K562 (cell line): ENCODE results near the gene HDAC7. TPM values are rescaled to one million over a fixed set of nuclear protein-coding genes. Genes with fewer than 3 reads are reported as not detected.

Source experiments
- BRD9 ChIP-seq: fragments of 450-650 bp; IDR thresholded peaks from 2 replicates; pipeline ENCODE4 v1.6.1; 2018; ENCODE audit warnings: low read depth; ENCODE audit not compliant: partially characterized antibody
- DMBX1 ChIP-seq: fragments of 250-450 bp; sonication (Bioruptor Pico); IDR thresholded peaks from 2 replicates; pipeline ENCODE4 v1.8.0; 2022; ENCODE audit warnings: inconsistent platforms, mild to moderate bottlenecking, moderate library complexity, borderline replicate concordance
- ELF4 ChIP-seq: fragments of 450-650 bp; formaldehyde crosslinking; IDR thresholded peaks from 2 replicates; pipeline ENCODE4 v1.4.0; 2022; ENCODE audit warnings: missing genetic modification characterization
- GATAD2A ChIP-seq: fragments of 450-650 bp; IDR thresholded peaks from 2 replicates; pipeline ENCODE4 v1.6.1; 2017
- LARP7 ChIP-seq: fragments of 450-650 bp; IDR thresholded peaks from 2 replicates; pipeline ENCODE4 v1.6.1; 2016
- MYC ChIP-seq, 2 experiments: fragments of 250-450 bp in 1 of 2; sonication (Bioruptor Pico) in 1 of 2; IDR thresholded peaks; 2 replicates each; pipeline versions ENCODE4 v1.5.1 to v1.6.1; 2012 to 2021; ENCODE audit warnings: low read depth in 2 of 2, borderline replicate concordance in 1 of 2, improper control_type of control experiment in 1 of 2, low read length in 1 of 2, mild to moderate bottlenecking in 1 of 2, moderate library complexity in 1 of 2
- NR4A1 ChIP-seq, 2 experiments: fragments of 250-450 bp in 1 of 2; fragments of 450-650 bp in 1 of 2; sonication (Bioruptor Pico) in 1 of 2; IDR thresholded peaks; 2 replicates each; pipeline versions ENCODE4 v1.4.0 to v1.6.1; 2016 to 2020; ENCODE audit warnings: mild to moderate bottlenecking in 2 of 2, missing compliant biosample characterization in 1 of 2, missing genetic modification characterization in 1 of 2, moderate library complexity in 1 of 2
- RB1 ChIP-seq: fragments of 450-650 bp; IDR thresholded peaks from 2 replicates; pipeline ENCODE4 v1.6.1; 2017; ENCODE audit warnings: low read depth, mild to moderate bottlenecking
- SNRNP70 ChIP-seq: fragments of 200-400 bp; formaldehyde crosslinking; optimal IDR thresholded peaks from 2 replicates; pipeline ENCODE3; 2017; ENCODE audit warnings: low read depth, low read length
- TBP ChIP-seq: optimal IDR thresholded peaks from 2 replicates; pipeline ENCODE3; 2011; ENCODE audit warnings: low read depth, low read length, improper control_type of control experiment
- ZFX ChIP-seq: sonication (generic); formaldehyde crosslinking; IDR thresholded peaks from 2 replicates; pipeline ENCODE4 v1.8.0; 2022; ENCODE audit warnings: mild to moderate bottlenecking, missing genetic modification reagents, moderate library complexity
- polyA plus RNA-seq, 8 experiments: library from polyadenylated mRNA; depleted of rRNA in 4 of 8; stranded (reverse) in 5 of 8; unstranded in 3 of 8; fragments of >200 nt; fragmentation: Nextera tagmentation in 2 of 8; fragmentation: Illumina TruSeq in 1 of 8; extraction: Ambion mirVana in 2 of 8; extraction: Trizol in 1 of 8; gene quantifications; 2 replicates each; pipeline versions ENCODE4 v1.2.1 to v1.2.3, GENCODE V29; 2011 to 2014; ENCODE audit warnings: inconsistent platforms in 1 of 8, missing spikeins in 1 of 8
- total RNA-seq, 7 experiments: library from RNA; depleted of rRNA in 6 of 7; stranded (reverse); fragments of >200 nt in 6 of 7; fragmentation: Illumina TruSeq in 2 of 7; extraction: Trizol in 2 of 7; gene quantifications; 2 replicates each; pipeline versions ENCODE4 v1.2.1 to v1.2.3, GENCODE V29; 2011 to 2021; ENCODE audit warnings: low replicate concordance in 1 of 7
- TF ChIP-seq, protein P1 (sequence below): fragments of 450-650 bp; IDR thresholded peaks from 2 replicates; pipeline ENCODE4 v1.6.1; 2016; ENCODE audit warnings: mild to moderate bottlenecking, moderate library complexity
- TF ChIP-seq, protein P2 (sequence below): IDR thresholded peaks from 2 replicates; pipeline ENCODE4 v1.6.1; 2012; ENCODE audit warnings: low read depth, low read length, improper control_type of control experiment, borderline replicate concordance

HDAC7 gene
- total and polyA plus RNA-seq, 9 of the 15 experiments (the other 6 are each of a cell fraction or from before 2014, with no cell fraction given): 2.5 to 129 (median 31.1) TPM

DNA sequence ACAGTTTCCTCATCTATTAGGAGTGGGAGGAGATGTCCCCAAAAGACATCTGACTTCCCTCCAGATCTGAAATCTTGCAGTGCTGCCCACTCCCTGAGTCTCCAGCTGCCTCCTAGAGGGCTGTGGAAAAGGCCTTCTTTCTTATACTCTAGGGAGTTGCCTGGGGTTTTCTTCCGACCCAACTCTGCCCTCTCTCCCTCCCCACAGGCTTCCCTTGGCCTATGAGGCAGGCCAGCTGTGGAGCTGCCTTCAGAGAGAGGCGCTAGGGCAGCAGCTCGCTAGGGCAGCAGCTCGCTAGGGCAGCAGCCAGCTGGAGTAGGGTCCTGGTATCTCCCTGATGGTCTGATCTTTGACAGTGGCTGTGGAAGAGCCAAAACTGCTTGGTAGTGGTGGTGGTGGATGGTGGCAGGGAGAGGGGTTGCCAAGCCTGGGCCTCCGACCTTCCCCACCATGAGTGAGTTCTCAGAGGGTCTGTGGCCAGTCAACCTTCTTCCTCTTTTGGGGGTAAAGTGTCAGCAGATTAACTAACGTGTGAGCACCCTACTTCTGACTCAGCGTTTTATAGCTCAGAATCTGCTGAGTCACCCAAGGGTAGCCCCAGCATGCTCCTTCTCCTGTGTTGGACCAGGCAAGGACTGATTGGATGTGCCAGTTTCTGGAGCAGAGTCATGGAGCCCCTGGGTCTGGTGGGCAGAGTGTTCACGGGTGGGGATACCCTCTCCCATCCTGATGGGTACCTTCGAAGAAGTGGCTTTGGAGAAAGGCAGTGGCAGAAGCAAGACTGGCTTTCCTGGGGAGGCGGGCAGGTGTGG, 44.4 kb downstream of the HDAC7 start (continued):
- TF ChIP-seq TBP (peak; percentile 62), DMBX1 (CRISPR knock-in tag) (peak; percentile 80), BRD9 (peak; percentile 63), RB1 (peak; percentile 32; the same call in 1 of the 2 replicates), LARP7 (0 out of 2 replicates have a peak, but pooled peaks have one; percentile 20), ZFX (CRISPR knock-in tag) (peak; percentile 14; the same call in 1 of the 2 replicates), MYC (IDR thresholded peaks at IDR 0.05; ENCODE audit: low read depth, low read length) (peak; percentile 64; the same call in 1 of the 2 replicates), MYC (CRISPR knock-in tag; IDR thresholded peaks at IDR 0.05; ENCODE audit: borderline replicate concordance, low read depth) (no peak), SNRNP70 (no peak), ELF4 (CRISPR knock-in tag) (no peak; the same call in 1 of the 2 replicates), GATAD2A (peak; percentile 92), NR4A1 (CRISPR knock-in tag; IDR thresholded peaks at IDR 0.05) (0 out of 2 replicates have a peak, but pooled peaks have one; percentile 21), NR4A1 (tag; IDR thresholded peaks at IDR 0.05) (0 out of 2 replicates have a peak, but pooled peaks have one; percentile 84)
- TF ChIP-seq, protein P1, sequence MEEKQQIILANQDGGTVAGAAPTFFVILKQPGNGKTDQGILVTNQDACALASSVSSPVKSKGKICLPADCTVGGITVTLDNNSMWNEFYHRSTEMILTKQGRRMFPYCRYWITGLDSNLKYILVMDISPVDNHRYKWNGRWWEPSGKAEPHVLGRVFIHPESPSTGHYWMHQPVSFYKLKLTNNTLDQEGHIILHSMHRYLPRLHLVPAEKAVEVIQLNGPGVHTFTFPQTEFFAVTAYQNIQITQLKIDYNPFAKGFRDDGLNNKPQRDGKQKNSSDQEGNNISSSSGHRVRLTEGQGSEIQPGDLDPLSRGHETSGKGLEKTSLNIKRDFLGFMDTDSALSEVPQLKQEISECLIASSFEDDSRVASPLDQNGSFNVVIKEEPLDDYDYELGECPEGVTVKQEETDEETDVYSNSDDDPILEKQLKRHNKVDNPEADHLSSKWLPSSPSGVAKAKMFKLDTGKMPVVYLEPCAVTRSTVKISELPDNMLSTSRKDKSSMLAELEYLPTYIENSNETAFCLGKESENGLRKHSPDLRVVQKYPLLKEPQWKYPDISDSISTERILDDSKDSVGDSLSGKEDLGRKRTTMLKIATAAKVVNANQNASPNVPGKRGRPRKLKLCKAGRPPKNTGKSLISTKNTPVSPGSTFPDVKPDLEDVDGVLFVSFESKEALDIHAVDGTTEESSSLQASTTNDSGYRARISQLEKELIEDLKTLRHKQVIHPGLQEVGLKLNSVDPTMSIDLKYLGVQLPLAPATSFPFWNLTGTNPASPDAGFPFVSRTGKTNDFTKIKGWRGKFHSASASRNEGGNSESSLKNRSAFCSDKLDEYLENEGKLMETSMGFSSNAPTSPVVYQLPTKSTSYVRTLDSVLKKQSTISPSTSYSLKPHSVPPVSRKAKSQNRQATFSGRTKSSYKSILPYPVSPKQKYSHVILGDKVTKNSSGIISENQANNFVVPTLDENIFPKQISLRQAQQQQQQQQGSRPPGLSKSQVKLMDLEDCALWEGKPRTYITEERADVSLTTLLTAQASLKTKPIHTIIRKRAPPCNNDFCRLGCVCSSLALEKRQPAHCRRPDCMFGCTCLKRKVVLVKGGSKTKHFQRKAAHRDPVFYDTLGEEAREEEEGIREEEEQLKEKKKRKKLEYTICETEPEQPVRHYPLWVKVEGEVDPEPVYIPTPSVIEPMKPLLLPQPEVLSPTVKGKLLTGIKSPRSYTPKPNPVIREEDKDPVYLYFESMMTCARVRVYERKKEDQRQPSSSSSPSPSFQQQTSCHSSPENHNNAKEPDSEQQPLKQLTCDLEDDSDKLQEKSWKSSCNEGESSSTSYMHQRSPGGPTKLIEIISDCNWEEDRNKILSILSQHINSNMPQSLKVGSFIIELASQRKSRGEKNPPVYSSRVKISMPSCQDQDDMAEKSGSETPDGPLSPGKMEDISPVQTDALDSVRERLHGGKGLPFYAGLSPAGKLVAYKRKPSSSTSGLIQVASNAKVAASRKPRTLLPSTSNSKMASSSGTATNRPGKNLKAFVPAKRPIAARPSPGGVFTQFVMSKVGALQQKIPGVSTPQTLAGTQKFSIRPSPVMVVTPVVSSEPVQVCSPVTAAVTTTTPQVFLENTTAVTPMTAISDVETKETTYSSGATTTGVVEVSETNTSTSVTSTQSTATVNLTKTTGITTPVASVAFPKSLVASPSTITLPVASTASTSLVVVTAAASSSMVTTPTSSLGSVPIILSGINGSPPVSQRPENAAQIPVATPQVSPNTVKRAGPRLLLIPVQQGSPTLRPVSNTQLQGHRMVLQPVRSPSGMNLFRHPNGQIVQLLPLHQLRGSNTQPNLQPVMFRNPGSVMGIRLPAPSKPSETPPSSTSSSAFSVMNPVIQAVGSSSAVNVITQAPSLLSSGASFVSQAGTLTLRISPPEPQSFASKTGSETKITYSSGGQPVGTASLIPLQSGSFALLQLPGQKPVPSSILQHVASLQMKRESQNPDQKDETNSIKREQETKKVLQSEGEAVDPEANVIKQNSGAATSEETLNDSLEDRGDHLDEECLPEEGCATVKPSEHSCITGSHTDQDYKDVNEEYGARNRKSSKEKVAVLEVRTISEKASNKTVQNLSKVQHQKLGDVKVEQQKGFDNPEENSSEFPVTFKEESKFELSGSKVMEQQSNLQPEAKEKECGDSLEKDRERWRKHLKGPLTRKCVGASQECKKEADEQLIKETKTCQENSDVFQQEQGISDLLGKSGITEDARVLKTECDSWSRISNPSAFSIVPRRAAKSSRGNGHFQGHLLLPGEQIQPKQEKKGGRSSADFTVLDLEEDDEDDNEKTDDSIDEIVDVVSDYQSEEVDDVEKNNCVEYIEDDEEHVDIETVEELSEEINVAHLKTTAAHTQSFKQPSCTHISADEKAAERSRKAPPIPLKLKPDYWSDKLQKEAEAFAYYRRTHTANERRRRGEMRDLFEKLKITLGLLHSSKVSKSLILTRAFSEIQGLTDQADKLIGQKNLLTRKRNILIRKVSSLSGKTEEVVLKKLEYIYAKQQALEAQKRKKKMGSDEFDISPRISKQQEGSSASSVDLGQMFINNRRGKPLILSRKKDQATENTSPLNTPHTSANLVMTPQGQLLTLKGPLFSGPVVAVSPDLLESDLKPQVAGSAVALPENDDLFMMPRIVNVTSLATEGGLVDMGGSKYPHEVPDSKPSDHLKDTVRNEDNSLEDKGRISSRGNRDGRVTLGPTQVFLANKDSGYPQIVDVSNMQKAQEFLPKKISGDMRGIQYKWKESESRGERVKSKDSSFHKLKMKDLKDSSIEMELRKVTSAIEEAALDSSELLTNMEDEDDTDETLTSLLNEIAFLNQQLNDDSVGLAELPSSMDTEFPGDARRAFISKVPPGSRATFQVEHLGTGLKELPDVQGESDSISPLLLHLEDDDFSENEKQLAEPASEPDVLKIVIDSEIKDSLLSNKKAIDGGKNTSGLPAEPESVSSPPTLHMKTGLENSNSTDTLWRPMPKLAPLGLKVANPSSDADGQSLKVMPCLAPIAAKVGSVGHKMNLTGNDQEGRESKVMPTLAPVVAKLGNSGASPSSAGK: peak; percentile 46; the same call in 1 of the 2 replicates
- TF ChIP-seq, protein P2, sequence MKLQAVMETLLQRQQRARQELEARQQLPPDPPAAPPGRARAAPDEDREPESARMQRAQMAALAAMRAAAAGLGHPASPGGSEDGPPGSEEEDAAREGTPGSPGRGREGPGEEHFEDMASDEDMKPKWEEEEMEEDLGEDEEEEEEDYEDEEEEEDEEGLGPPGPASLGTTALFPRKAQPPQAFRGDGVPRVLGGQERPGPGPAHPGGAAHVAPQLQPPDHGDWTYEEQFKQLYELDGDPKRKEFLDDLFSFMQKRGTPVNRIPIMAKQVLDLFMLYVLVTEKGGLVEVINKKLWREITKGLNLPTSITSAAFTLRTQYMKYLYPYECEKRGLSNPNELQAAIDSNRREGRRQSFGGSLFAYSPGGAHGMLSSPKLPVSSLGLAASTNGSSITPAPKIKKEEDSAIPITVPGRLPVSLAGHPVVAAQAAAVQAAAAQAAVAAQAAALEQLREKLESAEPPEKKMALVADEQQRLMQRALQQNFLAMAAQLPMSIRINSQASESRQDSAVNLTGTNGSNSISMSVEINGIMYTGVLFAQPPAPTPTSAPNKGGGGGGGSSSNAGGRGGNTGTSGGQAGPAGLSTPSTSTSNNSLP: peak; percentile 69; the same call in 1 of the 2 replicates
